Ishikawa (cell line): Measurements from ENCODE around the gene ARAP1.

Source experiments
- CEBPB ChIP-seq: IDR thresholded peaks from 2 replicates; pipeline ENCODE4 v1.6.1; 2012
- CREB1 ChIP-seq: IDR thresholded peaks from 2 replicates; pipeline ENCODE4 v1.6.1; 2012; ENCODE audit warnings: low read depth
- EGR1 ChIP-seq: IDR thresholded peaks from 2 replicates; pipeline ENCODE4 v1.6.1; 2012
- EP300 ChIP-seq: IDR thresholded peaks from 2 replicates; pipeline ENCODE4 v1.6.1; 2012; ENCODE audit warnings: borderline replicate concordance
- FOXM1 ChIP-seq: IDR thresholded peaks from 2 replicates; pipeline ENCODE4 v1.6.1; 2012; ENCODE audit warnings: low read depth, borderline replicate concordance
- MAX ChIP-seq: IDR thresholded peaks from 2 replicates; pipeline ENCODE4 v1.6.1; 2012
- NFIC ChIP-seq: IDR thresholded peaks from 2 replicates; pipeline ENCODE4 v1.6.1; 2012
- RAD21 ChIP-seq: IDR thresholded peaks from 2 replicates; pipeline ENCODE4 v1.6.1; 2012; ENCODE audit warnings: low read depth
- TAF1 ChIP-seq: IDR thresholded peaks from 2 replicates; pipeline ENCODE4 v1.6.1; 2012; ENCODE audit warnings: low read depth, mild to moderate bottlenecking
- TCF12 ChIP-seq: IDR thresholded peaks from 2 replicates; pipeline ENCODE4 v1.6.1; 2012; ENCODE audit warnings: low read depth
- TEAD4 ChIP-seq: IDR thresholded peaks from 2 replicates; pipeline ENCODE4 v1.6.1; 2012
- USF1 ChIP-seq: IDR thresholded peaks from 2 replicates; pipeline ENCODE4 v1.6.1; 2012
- YY1 ChIP-seq: IDR thresholded peaks from 2 replicates; pipeline ENCODE4 v1.6.1; 2012; ENCODE audit warnings: low read depth
- ZBTB7A ChIP-seq: IDR thresholded peaks from 2 replicates; pipeline ENCODE4 v1.6.1; 2012; ENCODE audit warnings: low read depth
- TF ChIP-seq, protein P1 (sequence below): IDR thresholded peaks from 2 replicates; pipeline ENCODE4 v1.6.1; 2012; ENCODE audit warnings: low read depth, mild to moderate bottlenecking

ARAP1 gene

DNA sequence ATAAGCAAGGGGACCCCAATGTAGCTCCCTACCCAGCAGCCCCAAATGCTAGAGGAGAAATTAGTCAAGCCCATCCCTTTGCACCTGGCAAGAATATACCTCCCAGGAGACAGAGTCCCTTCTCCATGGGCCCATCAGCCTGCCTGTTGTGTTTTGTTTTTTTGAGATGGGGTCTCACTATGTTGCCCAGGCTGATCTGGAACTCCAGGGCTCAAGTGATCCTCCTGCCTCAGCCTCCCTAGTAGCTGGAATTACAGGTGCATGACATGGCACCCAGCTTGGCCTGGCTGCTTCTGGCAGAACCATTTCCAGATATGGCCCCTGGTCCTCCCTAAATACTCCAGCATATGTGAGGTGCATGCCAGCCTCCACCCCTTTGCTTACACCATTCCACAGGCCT is 100.1 kb downstream of the ARAP1 start:
- no peak for TF ChIP-seq TAF1
- no peak for TF ChIP-seq FOXM1
- TF ChIP-seq MAX = no peak
- TF ChIP-seq, protein P1, sequence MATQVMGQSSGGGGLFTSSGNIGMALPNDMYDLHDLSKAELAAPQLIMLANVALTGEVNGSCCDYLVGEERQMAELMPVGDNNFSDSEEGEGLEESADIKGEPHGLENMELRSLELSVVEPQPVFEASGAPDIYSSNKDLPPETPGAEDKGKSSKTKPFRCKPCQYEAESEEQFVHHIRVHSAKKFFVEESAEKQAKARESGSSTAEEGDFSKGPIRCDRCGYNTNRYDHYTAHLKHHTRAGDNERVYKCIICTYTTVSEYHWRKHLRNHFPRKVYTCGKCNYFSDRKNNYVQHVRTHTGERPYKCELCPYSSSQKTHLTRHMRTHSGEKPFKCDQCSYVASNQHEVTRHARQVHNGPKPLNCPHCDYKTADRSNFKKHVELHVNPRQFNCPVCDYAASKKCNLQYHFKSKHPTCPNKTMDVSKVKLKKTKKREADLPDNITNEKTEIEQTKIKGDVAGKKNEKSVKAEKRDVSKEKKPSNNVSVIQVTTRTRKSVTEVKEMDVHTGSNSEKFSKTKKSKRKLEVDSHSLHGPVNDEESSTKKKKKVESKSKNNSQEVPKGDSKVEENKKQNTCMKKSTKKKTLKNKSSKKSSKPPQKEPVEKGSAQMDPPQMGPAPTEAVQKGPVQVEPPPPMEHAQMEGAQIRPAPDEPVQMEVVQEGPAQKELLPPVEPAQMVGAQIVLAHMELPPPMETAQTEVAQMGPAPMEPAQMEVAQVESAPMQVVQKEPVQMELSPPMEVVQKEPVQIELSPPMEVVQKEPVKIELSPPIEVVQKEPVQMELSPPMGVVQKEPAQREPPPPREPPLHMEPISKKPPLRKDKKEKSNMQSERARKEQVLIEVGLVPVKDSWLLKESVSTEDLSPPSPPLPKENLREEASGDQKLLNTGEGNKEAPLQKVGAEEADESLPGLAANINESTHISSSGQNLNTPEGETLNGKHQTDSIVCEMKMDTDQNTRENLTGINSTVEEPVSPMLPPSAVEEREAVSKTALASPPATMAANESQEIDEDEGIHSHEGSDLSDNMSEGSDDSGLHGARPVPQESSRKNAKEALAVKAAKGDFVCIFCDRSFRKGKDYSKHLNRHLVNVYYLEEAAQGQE = no peak
- TF ChIP-seq YY1 = no peak
- no peak for TF ChIP-seq TCF12
- TF ChIP-seq TEAD4 = no peak
- TF ChIP-seq USF1 = no peak
- no peak for TF ChIP-seq EGR1
- TF ChIP-seq NFIC = no peak
- TF ChIP-seq CREB1 = no peak
- no peak for TF ChIP-seq EP300
- TF ChIP-seq CEBPB = no peak
- TF ChIP-seq RAD21 = no peak
- no peak for TF ChIP-seq ZBTB7A

GRCh38 chr11:72649215-72649976 is 102.8 kb downstream of the ARAP1 start:
- no peak for TF ChIP-seq TEAD4
- no peak for TF ChIP-seq USF1
- TF ChIP-seq ZBTB7A = no peak
- TF ChIP-seq YY1 = no peak
- TF ChIP-seq EP300 = no peak
- TF ChIP-seq, protein P1 = no peak
- TF ChIP-seq TAF1 = no peak
- no peak for TF ChIP-seq EGR1
- no peak for TF ChIP-seq CREB1
- TF ChIP-seq MAX = no peak
- no peak for TF ChIP-seq NFIC
- no peak for TF ChIP-seq RAD21
- TF ChIP-seq FOXM1 = no peak
- no peak for TF ChIP-seq CEBPB
- no peak for TF ChIP-seq TCF12

- TF ChIP-seq CEBPB (no peak), CREB1 (no peak), ZBTB7A (no peak), USF1 (no peak), TCF12 (no peak), YY1 (no peak), NFIC (no peak), RAD21 (no peak)
These were observed 103.6 kb downstream of the ARAP1 start for GRCh38 chr11:72648384-72649136.

GRCh38 chr11:72647882-72648281 is 104.3 kb downstream of the ARAP1 start:
- TF ChIP-seq RAD21 (no peak), EP300 (no peak)

DNA sequence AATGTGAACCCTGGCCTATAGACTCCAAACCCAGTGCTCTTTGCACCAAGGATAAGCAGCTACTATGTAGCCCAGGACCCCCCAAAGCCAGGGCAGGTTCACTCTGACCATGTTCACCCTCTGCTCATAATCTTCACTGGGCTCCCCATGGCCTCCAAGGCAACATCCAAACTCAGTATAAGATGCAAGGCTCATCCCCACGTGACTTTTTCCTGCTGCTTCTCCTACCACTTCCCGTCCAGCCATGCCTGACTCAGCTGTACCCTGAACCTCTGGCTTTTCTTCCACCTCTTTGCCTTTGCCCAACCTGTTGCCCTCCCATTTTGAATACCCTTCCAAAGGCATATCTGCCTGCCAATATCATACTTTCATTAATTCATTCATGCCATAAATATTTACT is 105.7 kb downstream of the ARAP1 start:
- TF ChIP-seq TEAD4 (no peak), CEBPB (no peak), USF1 (no peak), EP300 (no peak), ZBTB7A (no peak), YY1 (no peak)
